Esophagus muscularis mucosa (tissue), 4 donors: Measurements from ENCODE around the gene KIZ. TPM values are rescaled to one million over a fixed set of nuclear protein-coding genes. Genes with fewer than 3 reads are reported as not detected.
"Not testable (repeated sequence)": the region's sequence is repeated elsewhere in the genome, so short reads cannot be mapped to it uniquely, and the experiment has no call there.

Source experiments
- DNase-seq: peaks from one replicate; pipeline ENCODE4 v3.0.0-alpha.2; 2017; ENCODE audit errors: extremely low spot score
- H3K27ac ChIP-seq, 4 donors: fragments of 200-600 bp; sonication (generic); replicated peaks in 1 of 4; 1 replicate in 3 of 4; 2 replicates in 1 of 4; pipeline ENCODE4 v1.5.1; 2016 to 2019; ENCODE audit warnings: mild to moderate bottlenecking in 1 of 4
- H3K27me3 ChIP-seq, 4 donors: fragments of 200-600 bp; sonication (generic); one replicate each; pipeline versions ENCODE4 v1.5.1 to v1.6.0; 2016 to 2019
- H3K36me3 ChIP-seq, 4 donors: fragments of 200-600 bp; sonication (generic); one replicate each; pipeline ENCODE4 v1.5.1; 2016 to 2019
- H3K4me1 ChIP-seq, 4 donors: fragments of 200-600 bp; sonication (generic); one replicate each; pipeline ENCODE4 v1.5.1; 2016 to 2019
- H3K4me3 ChIP-seq, 4 donors: fragments of 200-600 bp; sonication (generic); 1 replicate in 2 of 4; 2 replicates in 2 of 4; pipeline ENCODE4 v1.5.1; 2016 to 2019; ENCODE audit warnings: mild to moderate bottlenecking in 4 of 4, moderate library complexity in 1 of 4
- H3K9me3 ChIP-seq, 4 donors: fragments of 200-600 bp; sonication (generic); 1 replicate in 3 of 4; 2 replicates in 1 of 4; pipeline ENCODE4 v1.5.1; 2016 to 2019
- CTCF ChIP-seq, 3 experiments: fragments of 200-600 bp in 2 of 3; fragments of 450-650 bp in 1 of 3; sonication (generic) in 2 of 3; IDR thresholded peaks; one replicate each; pipeline ENCODE4 v1.5.1; 2017 to 2019; ENCODE audit warnings: antibody characterized with exemption in 3 of 3, mild to moderate bottlenecking in 2 of 3, moderate library complexity in 1 of 3
- EP300 ChIP-seq: sonication (generic); formaldehyde crosslinking; IDR thresholded peaks from one replicate; pipeline ENCODE4 v1.6.1; 2017; ENCODE audit warnings: antibody characterized with exemption
- POLR2A ChIP-seq: fragments of 450-650 bp; IDR thresholded peaks from one replicate; pipeline ENCODE4 v1.6.1; 2017; ENCODE audit warnings: antibody characterized with exemption, moderate library complexity, mild to moderate bottlenecking, low read depth
- POLR2AphosphoS5 ChIP-seq, 2 donors: sonication (generic); formaldehyde crosslinking; IDR thresholded peaks; one replicate each; pipeline ENCODE4 v1.6.1; 2017; ENCODE audit warnings: antibody characterized with exemption in 2 of 2
- WGBS: methylation state at CpG from one replicate; pipeline ENCODE4 v1.1.5; 2018; 5-methylcytosine and 5-hydroxymethylcytosine counted together
- intact Hi-C: fragments of 100-400 bp; cut with DNase I; formaldehyde crosslinking; loops from one replicate; pipeline ENCODE4 v1.15.1; 2023
- total RNA-seq, 4 donors: library from RNA; depleted of rRNA; stranded (reverse); fragments of >200 nt; gene quantifications; one replicate each; pipeline versions ENCODE4 v1.1.0 to v1.2.1, GENCODE V29; 2016

The KIZ gene
- total RNA-seq, 4 donors from 2014 or later: 17.2 to 32.0 (median 25.6) TPM

GRCh38 chr20:21167261-21167660, 41.4 kb downstream of the KIZ start:
- no peak overlapping the region for H3K4me3 ChIP-seq
- intact Hi-C loops: no loop called here
- H3K27me3 ChIP-seq: no peaks in the 10 kb centered on the region
- H3K27ac ChIP-seq: no peak overlapping the region
- H3K9me3 ChIP-seq: no peaks in the 10 kb centered on the region
- no peaks in the 10 kb centered on the region for H3K4me1 ChIP-seq
- DNase-seq: no peak
- 87% methylated on average over 5 of the region's 5 CpGs for WGBS
- H3K36me3 ChIP-seq: peaks cover 3 to 45% (median 16%) of the 10 kb centered on the region in 4 donors
- TF ChIP-seq CTCF (IDR thresholded peaks at IDR 0.05) (no peak), POLR2AphosphoS5 (IDR thresholded peaks at IDR 0.05) (no peak), POLR2A (no peak), EP300 (no peak)

- H3K4me3 ChIP-seq, H3K27ac ChIP-seq, intact Hi-C loops, H3K9me3 ChIP-seq, DNase-seq, H3K27me3 ChIP-seq, H3K4me1 ChIP-seq: not testable (repeated sequence)
- peaks cover 2 to 37% (median 10%) of the 10 kb centered on the region in 4 donors for H3K36me3 ChIP-seq
- WGBS: 98% methylated on average over 3 of the region's 3 CpGs
Measured at GRCh38 chr20:21168061-21168460, 42.2 kb downstream of the KIZ start.

- TF ChIP-seq EP300: no peak
- TF ChIP-seq CTCF (IDR thresholded peaks at IDR 0.05): no peak
- TF ChIP-seq POLR2AphosphoS5 (IDR thresholded peaks at IDR 0.05): no peak
- TF ChIP-seq POLR2A: no peak
- peaks cover 0 to 1% (median 0%) of the 10 kb centered on the region in 4 donors for H3K36me3 ChIP-seq
- peaks cover 0 to 12% (median 3%) of the 10 kb centered on the region in 4 donors for H3K9me3 ChIP-seq
- peaks cover 0 to 4% (median 0%) of the 10 kb centered on the region in 4 donors for H3K4me1 ChIP-seq
- H3K27me3 ChIP-seq: no peaks in the 10 kb centered on the region
- no peak for DNase-seq
- WGBS: 94% methylated on average over 2 of the region's 2 CpGs
- no peak overlapping the region for H3K4me3 ChIP-seq
- no peak overlapping the region for H3K27ac ChIP-seq
- intact Hi-C loops: no loop called here
Measured at GRCh38 chr20:21172626-21173025, 46.7 kb downstream of the KIZ start.

GRCh38 chr20:21173485-21173884, 47.6 kb downstream of the KIZ start:
- Histone ChIP-seq H3K36me3 (no peaks in the 10 kb centered on the region), H3K27me3 (no peaks in the 10 kb centered on the region), H3K4me3 (no peak overlapping the region), H3K4me1 (peaks cover 0 to 4% (median 0%) of the 10 kb centered on the region in 4 donors), H3K27ac (no peak overlapping the region), H3K9me3 (peaks cover 0 to 17% (median 5%) of the 10 kb centered on the region in 4 donors)
- no peak for DNase-seq
- WGBS: 80% methylated on average over 2 of the region's 2 CpGs
- TF ChIP-seq EP300 (no peak), POLR2AphosphoS5 (IDR thresholded peaks at IDR 0.05) (no peak), CTCF (IDR thresholded peaks at IDR 0.05) (no peak), POLR2A (no peak)
- intact Hi-C loops: no loop called here

- TF ChIP-seq EP300: no peak
- no peak for TF ChIP-seq POLR2AphosphoS5 (IDR thresholded peaks at IDR 0.05)
- no peak for TF ChIP-seq CTCF (IDR thresholded peaks at IDR 0.05)
- TF ChIP-seq POLR2A: no peak
- Histone ChIP-seq H3K27me3 (no peaks in the 10 kb centered on the region), H3K4me1 (peaks cover 0 to 4% (median 0%) of the 10 kb centered on the region in 4 donors), H3K36me3 (no peaks in the 10 kb centered on the region), H3K27ac (no peak overlapping the region), H3K4me3 (no peak overlapping the region), H3K9me3 (peaks cover 0 to 17% (median 5%) of the 10 kb centered on the region in 4 donors)
- DNase-seq: no peak
- intact Hi-C loops: no loop called here
- 80% methylated on average over 2 of the region's 2 CpGs for WGBS
Measured at GRCh38 chr20:21174516-21175239, 48.8 kb downstream of the KIZ start.
